HepG2 (cell line): ENCODE data around the gene ZBTB7B. TPM values are rescaled to one million over a fixed set of nuclear protein-coding genes. Genes with fewer than 3 reads are reported as not detected.

Experiments used
- ATAC-seq: fragments of 200-7000 bp; cut with Tn5 transposase; 3 replicates; pipeline ENCODE4 v1.9.1; 2020; ENCODE audit warnings: mild to moderate bottlenecking, moderate library complexity
- BruUV-seq: library from RNA; stranded (reverse); fragments of 400-500 nt; replicated peaks from 2 replicates; lab custom pipeline; 2021; lab: Mats Ljungman, UMichigan
- CTCF ChIA-PET: fragments of 300-600 bp; formaldehyde crosslinking; extraction: SDS; loops from one replicate; lab custom pipeline; 2021; ENCODE audit warnings: low total read pairs, inconsistent platforms, low intra/inter-chr PET ratio; lab: Yijun Ruan, JAX
- POLR2A ChIA-PET: fragments of 350-600 bp; sonication (Branson Sonifier 250); formaldehyde crosslinking; loops from one replicate; lab custom pipeline; 2020; ENCODE audit warnings: antibody characterized with exemption, inconsistent platforms; lab: Yijun Ruan, JAX
- DNase-seq: peaks from one replicate; pipeline ENCODE4 v3.0.0-alpha.2; 2015; ENCODE audit warnings: low spot score
- FAIRE-seq: peaks from 3 replicates; lab custom pipeline; 2011; peaks lifted over from hg19 to GRCh38; lab: Jason Lieb, UNC
- H2AFZ ChIP-seq: one replicate; pipeline ENCODE4 v1.6.1; 2011; ENCODE audit warnings: low read length, inconsistent platforms
- H3K27ac ChIP-seq: fragments of 300-600 bp; 3 replicates; pipeline ENCODE4 v1.8.0; 2011; ENCODE audit warnings: mixed run types, mild to moderate bottlenecking, mixed read lengths, low read length, inconsistent platforms; ENCODE audit not compliant: insufficient read depth; ENCODE audit errors: extremely low read length
- H3K27me3 ChIP-seq, 2 experiments: fragments of 200-600 bp in 1 of 2; 2 replicates in 1 of 2; 3 replicates in 1 of 2; pipeline versions ENCODE4 v1.6.0 to v1.8.0; 2011; ENCODE audit warnings: low read length in 2 of 2, mild to moderate bottlenecking in 2 of 2, moderate library complexity in 2 of 2, inconsistent platforms in 1 of 2; ENCODE audit not compliant: insufficient read depth in 2 of 2, control insufficient read depth in 1 of 2
- H3K36me3 ChIP-seq, 2 experiments: fragments of 200-600 bp in 1 of 2; replicated peaks in 1 of 2; 2 replicates in 1 of 2; 3 replicates in 1 of 2; pipeline versions ENCODE4 v1.5.1 to v1.8.0; 2011; ENCODE audit warnings: low read length in 2 of 2, inconsistent platforms in 1 of 2; ENCODE audit not compliant: insufficient read depth in 2 of 2, control insufficient read depth in 1 of 2
- H3K4me1 ChIP-seq: 2 replicates; pipeline ENCODE4 v1.5.1; 2012; ENCODE audit warnings: low read length, inconsistent platforms; ENCODE audit not compliant: insufficient read depth
- H3K4me2 ChIP-seq: 2 replicates; pipeline ENCODE4 v1.6.0; 2011; ENCODE audit warnings: low read depth, low read length, inconsistent platforms
- H3K4me3 ChIP-seq, 3 experiments: fragments of 200-600 bp in 1 of 3; sonication (generic), shearing (Covaris generic) in 1 of 3; replicated peaks in 1 of 3; 2 replicates each; pipeline ENCODE4 v1.5.1; 2011 to 2016; ENCODE audit warnings: low read length in 3 of 3, inconsistent platforms in 2 of 3, low read depth in 2 of 3, mild to moderate bottlenecking in 2 of 3, control low read depth in 1 of 3, mixed read lengths in 1 of 3; ENCODE audit not compliant: insufficient read depth in 1 of 3
- H3K79me2 ChIP-seq: one replicate; pipeline ENCODE4 v1.6.1; 2011; ENCODE audit warnings: low read length, inconsistent platforms; ENCODE audit not compliant: insufficient read depth
- H3K9ac ChIP-seq: 2 replicates; pipeline ENCODE4 v1.6.0; 2011; ENCODE audit warnings: mild to moderate bottlenecking, low read depth, low read length, inconsistent platforms; ENCODE audit not compliant: insufficient read depth
- H3K9me3 ChIP-seq: 2 replicates; pipeline ENCODE4 v1.5.1; 2012; ENCODE audit warnings: mild to moderate bottlenecking, low read length
- H4K20me1 ChIP-seq: 2 replicates; pipeline ENCODE4 v1.6.0; 2011; ENCODE audit warnings: inconsistent platforms, mild to moderate bottlenecking, low read length, moderate library complexity; ENCODE audit not compliant: insufficient read depth
- AGO2 ChIP-seq: fragments of 200-400 bp; formaldehyde crosslinking; optimal IDR thresholded peaks from 2 replicates; pipeline ENCODE3; 2017; ENCODE audit warnings: mild to moderate bottlenecking, low read depth, low read length, moderate library complexity
- CBX5 ChIP-seq: sonication (generic); formaldehyde crosslinking; IDR thresholded peaks from 2 replicates; pipeline ENCODE4 v1.4.0; 2020; ENCODE audit warnings: missing genetic modification reagents, borderline replicate concordance
- HNRNPL ChIP-seq: fragments of 200-400 bp; formaldehyde crosslinking; IDR thresholded peaks from 2 replicates; pipeline ENCODE4 v1.6.1; 2017; ENCODE audit warnings: mild to moderate bottlenecking, low read depth, low read length
- MED13 ChIP-seq: sonication (generic); formaldehyde crosslinking; IDR thresholded peaks from 2 replicates; pipeline ENCODE4 v1.5.0; 2020; ENCODE audit warnings: missing genetic modification reagents
- MLLT10 ChIP-seq: sonication (generic); formaldehyde crosslinking; IDR thresholded peaks from 2 replicates; pipeline ENCODE4 v1.4.0; 2020; ENCODE audit warnings: missing genetic modification reagents
- NFKB2 ChIP-seq: sonication (generic); formaldehyde crosslinking; IDR thresholded peaks from 2 replicates; pipeline ENCODE4 v1.4.0; 2020; ENCODE audit warnings: missing genetic modification reagents, borderline replicate concordance
- NRL ChIP-seq: sonication (generic); formaldehyde crosslinking; IDR thresholded peaks from 2 replicates; pipeline ENCODE4 v1.5.0; 2020; ENCODE audit warnings: missing genetic modification reagents, mild to moderate bottlenecking, moderate library complexity, borderline replicate concordance
- SMAD3 ChIP-seq: sonication (generic); formaldehyde crosslinking; IDR thresholded peaks from 2 replicates; pipeline ENCODE4 v1.4.0; 2020; ENCODE audit warnings: missing genetic modification reagents
- ZFY ChIP-seq: sonication (generic); formaldehyde crosslinking; IDR thresholded peaks from 2 replicates; pipeline ENCODE4 v1.4.0; 2020; ENCODE audit warnings: missing genetic modification reagents
- ZNF383 ChIP-seq: sonication (generic); formaldehyde crosslinking; IDR thresholded peaks from 2 replicates; pipeline ENCODE4 v1.4.0; 2020; ENCODE audit warnings: missing genetic modification reagents, mild to moderate bottlenecking, borderline replicate concordance
- WGBS: methylation state at CpG from one replicate; pipeline ENCODE4 v1.1.6; 2017; ENCODE audit warnings: low lambda C conversion rate; 5-methylcytosine and 5-hydroxymethylcytosine counted together
- in situ Hi-C: cut with HindIII; loops from 2 replicates; pipeline ENCODE4 v1.10.0; 2017; ENCODE audit warnings: low pct_unique_long_range_greater_than_20kb; ENCODE audit not compliant: extremely low pct_ligation_motif_present
- intact Hi-C: fragments of 100-400 bp; cut with micrococcal nuclease; formaldehyde crosslinking; loops from one replicate; pipeline ENCODE4 v1.10.0; 2022; ENCODE audit not compliant: unreplicated experiment
- polyA plus RNA-seq, 8 experiments: library from polyadenylated mRNA; depleted of rRNA in 3 of 8; stranded (reverse) in 7 of 8; unstranded in 1 of 8; fragments of >200 nt; fragmentation: Illumina TruSeq in 4 of 8; extraction: Trizol in 4 of 8; gene quantifications; 2 replicates each; pipeline versions ENCODE4 v1.2.1 to v1.2.3, GENCODE V29; 2011 to 2016; ENCODE audit warnings: low read depth in 4 of 8, missing spikeins in 1 of 8, mixed read lengths in 1 of 8; ENCODE audit not compliant: insufficient read depth in 1 of 8
- total RNA-seq, 5 experiments: library from RNA; depleted of rRNA; stranded (reverse); fragments of >200 nt; fragmentation: Illumina TruSeq; extraction: Trizol; gene quantifications; 2 replicates each; pipeline ENCODE4 v1.2.3, GENCODE V29; 2016; ENCODE audit warnings: low read depth in 1 of 5
- TF ChIP-seq, protein P1 (sequence below): sonication (generic); formaldehyde crosslinking; IDR thresholded peaks from 2 replicates; pipeline ENCODE4 v1.4.0; 2020; ENCODE audit warnings: missing genetic modification reagents
- TF ChIP-seq, protein P2 (sequence below): sonication (generic); formaldehyde crosslinking; IDR thresholded peaks from 2 replicates; pipeline ENCODE4 v1.4.0; 2020; ENCODE audit warnings: mild to moderate bottlenecking, missing genetic modification reagents
- TF ChIP-seq, protein P3 (sequence below): sonication (generic); formaldehyde crosslinking; conservative IDR thresholded peaks from 2 replicates; pipeline ENCODE4 v1.5.0; 2020; ENCODE audit warnings: missing genetic modification reagents

Gene ZBTB7B
- total and polyA plus RNA-seq, 2 of the 13 experiments (the other 11 are each of a cell fraction or from before 2014, with no cell fraction given), result 15.5 to 17.5 TPM

DNA sequence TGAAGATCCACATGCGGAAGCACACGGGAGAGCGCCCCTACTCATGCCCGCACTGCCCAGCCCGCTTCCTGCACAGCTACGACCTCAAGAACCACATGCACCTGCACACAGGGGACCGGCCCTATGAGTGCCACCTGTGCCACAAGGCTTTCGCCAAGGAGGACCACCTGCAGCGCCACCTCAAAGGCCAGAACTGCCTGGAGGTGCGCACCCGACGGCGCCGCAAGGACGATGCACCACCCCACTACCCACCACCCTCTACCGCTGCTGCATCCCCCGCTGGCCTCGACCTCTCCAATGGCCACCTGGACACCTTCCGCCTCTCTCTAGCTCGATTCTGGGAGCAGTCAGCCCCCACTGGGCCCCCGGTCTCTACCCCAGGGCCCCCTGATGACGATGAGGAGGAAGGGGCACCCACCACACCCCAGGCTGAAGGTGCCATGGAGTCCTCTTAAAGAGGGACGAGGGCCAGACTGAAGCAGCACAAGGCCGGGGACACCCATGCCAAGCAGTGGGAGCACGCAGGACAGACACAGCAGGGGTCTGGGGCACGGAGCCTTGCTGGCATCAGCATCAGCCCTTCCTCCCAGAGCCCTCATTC is 13.7 kb downstream of the ZBTB7B start:
- FAIRE-seq, result no peak
- Histone ChIP-seq H3K4me1 (peaks cover 47% of the 10 kb centered on the region), H4K20me1 (peaks cover 8% of the 10 kb centered on the region; the same call in 1 of the 2 replicates), H3K27ac (peak overlapping the region; percentile 74), H3K36me3 (peaks cover 8 to 27% of the 10 kb centered on the region in 2 experiments; a peak in 4 of 5 replicates), H3K4me2 (no peak overlapping the region), H2AFZ (no peak overlapping the region), H3K4me3 (no peak overlapping the region), H3K27me3 (no peaks in the 10 kb centered on the region), H3K9me3 (no peaks in the 10 kb centered on the region), H3K9ac (no peak overlapping the region), H3K79me2 (peaks cover 2% of the 10 kb centered on the region)
- intact Hi-C loops, result no loop called here
- ChIA-PET CTCF (interaction anchor here (1.6 to 2.8 kb wide), 8 partner anchors 12 to 110 kb away, joined by 5 to 54 read pairs (median 10); partner anchors contain the start of genes LENEP, PYGO2 and ZBTB7B), POLR2A (interaction anchor here (0.8 to 8.2 kb wide), 8 partner anchors 14 to 110 kb away, joined by 3 to 90 read pairs (median 11); partner anchors contain the start of genes FLAD1, PBXIP1 and ZBTB7B)
- WGBS, result 96% methylated on average over 21 of the region's 26 CpGs
- BruUV-seq, result TSS peak; percentile 32
- no peak for DNase-seq
- in situ Hi-C loops, result no loop called here
- ATAC-seq, result no peak
- TF ChIP-seq MED13, result no peak
- TF ChIP-seq, protein P1, sequence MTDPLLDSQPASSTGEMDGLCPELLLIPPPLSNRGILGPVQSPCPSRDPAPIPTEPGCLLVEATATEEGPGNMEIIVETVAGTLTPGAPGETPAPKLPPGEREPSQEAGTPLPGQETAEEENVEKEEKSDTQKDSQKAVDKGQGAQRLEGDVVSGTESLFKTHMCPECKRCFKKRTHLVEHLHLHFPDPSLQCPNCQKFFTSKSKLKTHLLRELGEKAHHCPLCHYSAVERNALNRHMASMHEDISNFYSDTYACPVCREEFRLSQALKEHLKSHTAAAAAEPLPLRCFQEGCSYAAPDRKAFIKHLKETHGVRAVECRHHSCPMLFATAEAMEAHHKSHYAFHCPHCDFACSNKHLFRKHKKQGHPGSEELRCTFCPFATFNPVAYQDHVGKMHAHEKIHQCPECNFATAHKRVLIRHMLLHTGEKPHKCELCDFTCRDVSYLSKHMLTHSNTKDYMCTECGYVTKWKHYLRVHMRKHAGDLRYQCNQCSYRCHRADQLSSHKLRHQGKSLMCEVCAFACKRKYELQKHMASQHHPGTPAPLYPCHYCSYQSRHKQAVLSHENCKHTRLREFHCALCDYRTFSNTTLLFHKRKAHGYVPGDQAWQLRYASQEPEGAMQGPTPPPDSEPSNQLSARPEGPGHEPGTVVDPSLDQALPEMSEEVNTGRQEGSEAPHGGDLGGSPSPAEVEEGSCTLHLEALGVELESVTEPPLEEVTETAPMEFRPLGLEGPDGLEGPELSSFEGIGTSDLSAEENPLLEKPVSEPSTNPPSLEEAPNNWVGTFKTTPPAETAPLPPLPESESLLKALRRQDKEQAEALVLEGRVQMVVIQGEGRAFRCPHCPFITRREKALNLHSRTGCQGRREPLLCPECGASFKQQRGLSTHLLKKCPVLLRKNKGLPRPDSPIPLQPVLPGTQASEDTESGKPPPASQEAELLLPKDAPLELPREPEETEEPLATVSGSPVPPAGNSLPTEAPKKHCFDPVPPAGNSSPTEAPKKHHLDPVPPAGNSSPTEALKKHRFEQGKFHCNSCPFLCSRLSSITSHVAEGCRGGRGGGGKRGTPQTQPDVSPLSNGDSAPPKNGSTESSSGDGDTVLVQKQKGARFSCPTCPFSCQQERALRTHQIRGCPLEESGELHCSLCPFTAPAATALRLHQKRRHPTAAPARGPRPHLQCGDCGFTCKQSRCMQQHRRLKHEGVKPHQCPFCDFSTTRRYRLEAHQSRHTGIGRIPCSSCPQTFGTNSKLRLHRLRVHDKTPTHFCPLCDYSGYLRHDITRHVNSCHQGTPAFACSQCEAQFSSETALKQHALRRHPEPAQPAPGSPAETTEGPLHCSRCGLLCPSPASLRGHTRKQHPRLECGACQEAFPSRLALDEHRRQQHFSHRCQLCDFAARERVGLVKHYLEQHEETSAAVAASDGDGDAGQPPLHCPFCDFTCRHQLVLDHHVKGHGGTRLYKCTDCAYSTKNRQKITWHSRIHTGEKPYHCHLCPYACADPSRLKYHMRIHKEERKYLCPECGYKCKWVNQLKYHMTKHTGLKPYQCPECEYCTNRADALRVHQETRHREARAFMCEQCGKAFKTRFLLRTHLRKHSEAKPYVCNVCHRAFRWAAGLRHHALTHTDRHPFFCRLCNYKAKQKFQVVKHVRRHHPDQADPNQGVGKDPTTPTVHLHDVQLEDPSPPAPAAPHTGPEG (CRISPR knock-in tag), result no peak
- TF ChIP-seq ZNF383, result no peak
- TF ChIP-seq SMAD3 (CRISPR knock-in tag), result no peak
- TF ChIP-seq ZFY (CRISPR knock-in tag), result 0 out of 2 replicates have a peak, but pooled peaks have one; percentile 17
- TF ChIP-seq CBX5 (CRISPR knock-in tag), result no peak
- TF ChIP-seq, protein P2, sequence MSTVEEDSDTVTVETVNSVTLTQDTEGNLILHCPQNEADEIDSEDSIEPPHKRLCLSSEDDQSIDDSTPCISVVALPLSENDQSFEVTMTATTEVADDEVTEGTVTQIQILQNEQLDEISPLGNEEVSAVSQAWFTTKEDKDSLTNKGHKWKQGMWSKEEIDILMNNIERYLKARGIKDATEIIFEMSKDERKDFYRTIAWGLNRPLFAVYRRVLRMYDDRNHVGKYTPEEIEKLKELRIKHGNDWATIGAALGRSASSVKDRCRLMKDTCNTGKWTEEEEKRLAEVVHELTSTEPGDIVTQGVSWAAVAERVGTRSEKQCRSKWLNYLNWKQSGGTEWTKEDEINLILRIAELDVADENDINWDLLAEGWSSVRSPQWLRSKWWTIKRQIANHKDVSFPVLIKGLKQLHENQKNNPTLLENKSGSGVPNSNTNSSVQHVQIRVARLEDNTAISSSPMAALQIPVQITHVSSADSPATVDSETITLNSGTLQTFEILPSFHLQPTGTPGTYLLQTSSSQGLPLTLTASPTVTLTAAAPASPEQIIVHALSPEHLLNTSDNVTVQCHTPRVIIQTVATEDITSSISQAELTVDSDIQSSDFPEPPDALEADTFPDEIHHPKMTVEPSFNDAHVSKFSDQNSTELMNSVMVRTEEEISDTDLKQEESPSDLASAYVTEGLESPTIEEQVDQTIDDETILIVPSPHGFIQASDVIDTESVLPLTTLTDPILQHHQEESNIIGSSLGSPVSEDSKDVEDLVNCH (CRISPR knock-in tag), result no peak
- TF ChIP-seq HNRNPL, result peak; percentile 78; the same call in 1 of the 2 replicates
- TF ChIP-seq MLLT10, result no peak
- TF ChIP-seq NRL (CRISPR knock-in tag), result no peak
- TF ChIP-seq, protein P3, sequence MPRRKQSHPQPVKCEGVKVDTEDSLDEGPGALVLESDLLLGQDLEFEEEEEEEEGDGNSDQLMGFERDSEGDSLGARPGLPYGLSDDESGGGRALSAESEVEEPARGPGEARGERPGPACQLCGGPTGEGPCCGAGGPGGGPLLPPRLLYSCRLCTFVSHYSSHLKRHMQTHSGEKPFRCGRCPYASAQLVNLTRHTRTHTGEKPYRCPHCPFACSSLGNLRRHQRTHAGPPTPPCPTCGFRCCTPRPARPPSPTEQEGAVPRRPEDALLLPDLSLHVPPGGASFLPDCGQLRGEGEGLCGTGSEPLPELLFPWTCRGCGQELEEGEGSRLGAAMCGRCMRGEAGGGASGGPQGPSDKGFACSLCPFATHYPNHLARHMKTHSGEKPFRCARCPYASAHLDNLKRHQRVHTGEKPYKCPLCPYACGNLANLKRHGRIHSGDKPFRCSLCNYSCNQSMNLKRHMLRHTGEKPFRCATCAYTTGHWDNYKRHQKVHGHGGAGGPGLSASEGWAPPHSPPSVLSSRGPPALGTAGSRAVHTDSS (CRISPR knock-in tag), result no peak
- peak; percentile 45 for TF ChIP-seq AGO2
- TF ChIP-seq NFKB2 (CRISPR knock-in tag), result 0 out of 2 replicates have a peak, but pooled peaks have one; percentile 29
